Upper lobe of left lung (tissue), 4 donors: Measurements from ENCODE around the gene RMI1.

Source experiments
- EP300 ChIP-seq, 4 donors: sonication (generic); formaldehyde crosslinking; IDR thresholded peaks; one replicate each; pipeline ENCODE4 v1.5.1; 2017; ENCODE audit warnings: antibody characterized with exemption in 4 of 4, control low read depth in 2 of 4
- POLR2AphosphoS5 ChIP-seq, 2 donors: sonication (generic); formaldehyde crosslinking; IDR thresholded peaks; one replicate each; pipeline ENCODE4 v1.5.1; 2017; ENCODE audit warnings: antibody characterized with exemption in 2 of 2
- TF ChIP-seq, protein P1 (sequence below), 6 experiments: fragments of 450-650 bp in 4 of 6; fragments of 200-600 bp in 2 of 6; sonication (generic) in 2 of 6; IDR thresholded peaks; one replicate each; pipeline ENCODE4 v1.5.1; 2016 to 2019; ENCODE audit warnings: antibody characterized with exemption in 6 of 6

GRCh38 chr9:83976372-83976771, 4.2 kb upstream of the RMI1 start:
- TF ChIP-seq, protein P1, sequence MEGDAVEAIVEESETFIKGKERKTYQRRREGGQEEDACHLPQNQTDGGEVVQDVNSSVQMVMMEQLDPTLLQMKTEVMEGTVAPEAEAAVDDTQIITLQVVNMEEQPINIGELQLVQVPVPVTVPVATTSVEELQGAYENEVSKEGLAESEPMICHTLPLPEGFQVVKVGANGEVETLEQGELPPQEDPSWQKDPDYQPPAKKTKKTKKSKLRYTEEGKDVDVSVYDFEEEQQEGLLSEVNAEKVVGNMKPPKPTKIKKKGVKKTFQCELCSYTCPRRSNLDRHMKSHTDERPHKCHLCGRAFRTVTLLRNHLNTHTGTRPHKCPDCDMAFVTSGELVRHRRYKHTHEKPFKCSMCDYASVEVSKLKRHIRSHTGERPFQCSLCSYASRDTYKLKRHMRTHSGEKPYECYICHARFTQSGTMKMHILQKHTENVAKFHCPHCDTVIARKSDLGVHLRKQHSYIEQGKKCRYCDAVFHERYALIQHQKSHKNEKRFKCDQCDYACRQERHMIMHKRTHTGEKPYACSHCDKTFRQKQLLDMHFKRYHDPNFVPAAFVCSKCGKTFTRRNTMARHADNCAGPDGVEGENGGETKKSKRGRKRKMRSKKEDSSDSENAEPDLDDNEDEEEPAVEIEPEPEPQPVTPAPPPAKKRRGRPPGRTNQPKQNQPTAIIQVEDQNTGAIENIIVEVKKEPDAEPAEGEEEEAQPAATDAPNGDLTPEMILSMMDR (IDR thresholded peaks at IDR 0.05): no peak
- TF ChIP-seq POLR2AphosphoS5 (IDR thresholded peaks at IDR 0.05) (no peak), EP300 (IDR thresholded peaks at IDR 0.05) (no peak)
